Endothelial cell of umbilical vein (primary cell): ENCODE data around the gene ZFYVE28.
"Not testable (repeated sequence)": the region's sequence is repeated elsewhere in the genome, so short reads cannot be mapped to it uniquely, and the experiment has no call there.

Experiments used
- EZH2 ChIP-seq: IDR thresholded peaks from 2 replicates; pipeline ENCODE4 v1.6.1; 2012; ENCODE audit warnings: borderline replicate concordance, low read depth, mild to moderate bottlenecking, moderate library complexity, low read length, inconsistent platforms; ENCODE audit not compliant: severe bottlenecking
- MYC ChIP-seq: IDR thresholded peaks from one replicate; pipeline ENCODE4 v1.6.1; 2011; ENCODE audit warnings: mild to moderate bottlenecking, low read depth, low read length
- POLR2A ChIP-seq: IDR thresholded peaks from 2 replicates; pipeline ENCODE4 v1.6.1; 2012; ENCODE audit warnings: low read depth, mild to moderate bottlenecking, control low read depth, low read length
- TF ChIP-seq, protein P1 (sequence below), 2 donors: IDR thresholded peaks; 1 replicate in 1 of 2; 2 replicates in 1 of 2; pipeline ENCODE4 v1.5.1; 2011; ENCODE audit warnings: low read length in 2 of 2, mild to moderate bottlenecking in 2 of 2, moderate library complexity in 2 of 2, control low read depth in 1 of 2, inconsistent platforms in 1 of 2, low read depth in 1 of 2; ENCODE audit not compliant: insufficient read depth in 1 of 2; ENCODE audit errors: extremely low read depth in 1 of 2

DNA sequence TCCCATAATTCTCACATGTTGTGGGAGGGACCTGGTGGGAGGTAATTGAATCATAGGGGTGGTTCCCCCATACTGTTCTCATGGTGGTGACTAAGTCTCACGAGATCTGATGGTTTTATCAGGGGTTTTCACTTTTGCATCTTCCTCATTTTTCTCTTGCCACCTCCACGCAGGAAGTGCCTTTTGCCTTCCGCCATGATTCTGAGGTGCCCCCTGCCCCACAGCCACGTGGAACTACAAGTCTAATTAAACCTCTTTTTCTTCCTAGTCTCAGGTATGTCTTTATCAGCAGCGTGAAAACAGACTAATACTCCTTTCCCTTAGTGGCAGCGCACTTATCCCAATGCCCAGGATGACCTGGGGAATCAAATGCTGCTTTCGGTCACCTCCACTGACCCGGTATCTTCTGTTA, 35.2 kb downstream of the ZFYVE28 start:
- not testable (repeated sequence) for TF ChIP-seq EZH2, POLR2A, MYC
- TF ChIP-seq, protein P1, sequence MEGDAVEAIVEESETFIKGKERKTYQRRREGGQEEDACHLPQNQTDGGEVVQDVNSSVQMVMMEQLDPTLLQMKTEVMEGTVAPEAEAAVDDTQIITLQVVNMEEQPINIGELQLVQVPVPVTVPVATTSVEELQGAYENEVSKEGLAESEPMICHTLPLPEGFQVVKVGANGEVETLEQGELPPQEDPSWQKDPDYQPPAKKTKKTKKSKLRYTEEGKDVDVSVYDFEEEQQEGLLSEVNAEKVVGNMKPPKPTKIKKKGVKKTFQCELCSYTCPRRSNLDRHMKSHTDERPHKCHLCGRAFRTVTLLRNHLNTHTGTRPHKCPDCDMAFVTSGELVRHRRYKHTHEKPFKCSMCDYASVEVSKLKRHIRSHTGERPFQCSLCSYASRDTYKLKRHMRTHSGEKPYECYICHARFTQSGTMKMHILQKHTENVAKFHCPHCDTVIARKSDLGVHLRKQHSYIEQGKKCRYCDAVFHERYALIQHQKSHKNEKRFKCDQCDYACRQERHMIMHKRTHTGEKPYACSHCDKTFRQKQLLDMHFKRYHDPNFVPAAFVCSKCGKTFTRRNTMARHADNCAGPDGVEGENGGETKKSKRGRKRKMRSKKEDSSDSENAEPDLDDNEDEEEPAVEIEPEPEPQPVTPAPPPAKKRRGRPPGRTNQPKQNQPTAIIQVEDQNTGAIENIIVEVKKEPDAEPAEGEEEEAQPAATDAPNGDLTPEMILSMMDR (IDR thresholded peaks at IDR 0.05; ENCODE audit: extremely low read depth in 1 of 2, insufficient read depth in 1 of 2, low read depth in 1 of 2, low read length in 2 of 2) = not testable (repeated sequence)
